Omental fat pad (tissue), 4 donors: ENCODE measurements around the gene ADCY6. TPM values are rescaled to one million over a fixed set of nuclear protein-coding genes. Genes with fewer than 3 reads are reported as not detected.

Experiments used
- ATAC-seq: fragments of 150-250 bp; one replicate; pipeline ENCODE4 v1.9.1; 2016; ENCODE audit warnings: mild to moderate bottlenecking, moderate library complexity; ENCODE audit not compliant: low FRiP score
- DNase-seq: peaks from one replicate; pipeline ENCODE4 v3.0.0-alpha.2; 2019; ENCODE audit warnings: low spot score
- CTCF ChIP-seq, 3 donors: fragments of 450-650 bp; IDR thresholded peaks; one replicate each; pipeline ENCODE4 v1.5.1; 2016 to 2017; ENCODE audit warnings: antibody characterized with exemption in 3 of 3, mild to moderate bottlenecking in 3 of 3, moderate library complexity in 2 of 3
- total RNA-seq, 4 donors: library from RNA; depleted of rRNA; stranded (reverse); fragments of >200 nt; gene quantifications; one replicate each; pipeline ENCODE4 v1.1.0, GENCODE V29; 2016

Gene ADCY6
- total RNA-seq, 4 donors from 2014 or later = 30.9 to 57.1 (median 47.9) TPM

GRCh38 chr12:48793696-48794095 is 4.8 kb upstream of the ADCY6 start:
- ATAC-seq (no peak), DNase-seq (no peak)

GRCh38 chr12:48789858-48790326 is 1.0 kb upstream of the ADCY6 start:
- TF ChIP-seq CTCF (IDR thresholded peaks at IDR 0.05) = no peak
- ATAC-seq (no peak), DNase-seq (no peak)

More at GRCh38 chr12:48793696-48794095, 4.8 kb upstream of the ADCY6 start:
- TF ChIP-seq CTCF (IDR thresholded peaks at IDR 0.05) = no peak

GRCh38 chr12:48788524-48788853 is 400 bp downstream of the ADCY6 start:
- TF ChIP-seq CTCF (IDR thresholded peaks at IDR 0.05) = no peak
- DNase-seq = no peak
- peak; percentile 37 for ATAC-seq

- ATAC-seq (peak; percentile 33), DNase-seq (no peak)
- TF ChIP-seq CTCF (IDR thresholded peaks at IDR 0.05) = no peak
These were observed 932 bp downstream of the ADCY6 start for GRCh38 chr12:48787791-48788523.

GRCh38 chr12:48786591-48787544 is 2.0 kb downstream of the ADCY6 start:
- TF ChIP-seq CTCF (IDR thresholded peaks at IDR 0.05) = no peak
- DNase-seq (no peak), ATAC-seq (no peak)

- ATAC-seq (no peak), DNase-seq (no peak)
- TF ChIP-seq CTCF (IDR thresholded peaks at IDR 0.05) = no peak
These were observed 5.5 kb downstream of the ADCY6 start for GRCh38 chr12:48783432-48783831.
